Globus pallidus (tissue), 1 donor: ENCODE data around the gene MYADML2.
"Not testable (repeated sequence)": the region's sequence is repeated elsewhere in the genome, so short reads cannot be mapped to it uniquely, and the experiment has no call there.

ENCODE experiments used
- DNase-seq: peaks from one replicate; pipeline ENCODE4 v3.0.0-alpha.2; 2015; ENCODE audit warnings: low spot score

The MYADML2 gene

GRCh38 chr17:81958633-81959342 is 11.8 kb upstream of the MYADML2 start:
- no peak for DNase-seq

GRCh38 chr17:81957691-81958432 is 10.8 kb upstream of the MYADML2 start:
- DNase-seq: no peak

- no peak for DNase-seq
Measured at GRCh38 chr17:81956607-81957589, 9.9 kb upstream of the MYADML2 start.

GRCh38 chr17:81955756-81956544 is 8.9 kb upstream of the MYADML2 start:
- DNase-seq: no peak

- no peak for DNase-seq
Measured at GRCh38 chr17:81955058-81955681, 8.1 kb upstream of the MYADML2 start.

- DNase-seq: no peak
Measured at GRCh38 chr17:81954131-81955057, 7.4 kb upstream of the MYADML2 start.

GRCh38 chr17:81953443-81953842 is 6.4 kb upstream of the MYADML2 start:
- DNase-seq: not testable (repeated sequence)

GRCh38 chr17:81952792-81953228 is 5.8 kb upstream of the MYADML2 start:
- no peak for DNase-seq

- DNase-seq: no peak
Measured at GRCh38 chr17:81951785-81952684, 5.0 kb upstream of the MYADML2 start.

GRCh38 chr17:81950501-81950900 is 3.5 kb upstream of the MYADML2 start:
- no peak for DNase-seq

GRCh38 chr17:81948635-81949378 is 1.8 kb upstream of the MYADML2 start:
- no peak for DNase-seq

- DNase-seq: no peak
Measured at GRCh38 chr17:81944858-81945257, 2.2 kb downstream of the MYADML2 start.

- DNase-seq: no peak
Measured at GRCh38 chr17:81942167-81942553, 4.9 kb downstream of the MYADML2 start.

GRCh38 chr17:81941484-81942166 is 5.4 kb downstream of the MYADML2 start:
- DNase-seq: no peak

- no peak for DNase-seq
Measured at GRCh38 chr17:81940538-81941483, 6.2 kb downstream of the MYADML2 start.

- peak; percentile 64 for DNase-seq
Measured at GRCh38 chr17:81939881-81940385, 7.1 kb downstream of the MYADML2 start.
